ENCODE measurements around the gene POLE. TPM values are rescaled to one million over a fixed set of nuclear protein-coding genes. Genes with fewer than 3 reads are reported as not detected.

The POLE gene
- total RNA-seq, 1 experiment from 2014 or later: 167 TPM

DNA sequence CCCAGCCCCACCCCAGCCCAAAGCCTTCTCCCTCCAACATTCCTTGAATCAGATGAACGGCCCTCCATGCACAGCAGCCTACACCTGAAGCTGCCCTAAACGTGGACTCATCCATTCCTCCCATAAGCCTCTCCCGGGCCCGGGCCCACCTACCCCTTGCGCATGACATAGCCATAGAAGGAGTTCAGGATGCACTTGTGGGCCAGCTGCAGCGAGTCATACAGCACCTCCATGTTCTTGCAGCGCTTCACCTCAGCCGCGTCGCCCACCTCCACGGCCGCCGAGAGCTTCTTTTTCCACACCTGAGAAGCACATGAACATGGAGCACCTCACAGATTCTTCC is 22.0 kb downstream of the POLE start:
- H3K36me3 Mint-ChIP-seq (ENCODE audit: insufficient read depth, unreplicated experiment): peaks cover 81% of the 10 kb centered on the region
- Histone ChIP-seq H3K9me3 (no peaks in the 10 kb centered on the region), H3K4me1 (no peaks in the 10 kb centered on the region), H3K4me3 (ENCODE audit: low read depth, low read length) (no peak overlapping the region), H3K36me3 (ENCODE audit: control insufficient read depth, insufficient read depth, low read length) (peaks cover 1% of the 10 kb centered on the region), H3K27me3 (replicated peaks; ENCODE audit: control insufficient read depth, insufficient read depth, low read length) (no peaks in the 10 kb centered on the region)
- intact Hi-C loops (cut with micrococcal nuclease; ENCODE audit: unreplicated experiment): no loop called here
- no peak for TF ChIP-seq CTCF (IDR thresholded peaks at IDR 0.05; ENCODE audit: insufficient read depth in 1 of 2, low read depth in 1 of 2, low read length in 1 of 2, severe bottlenecking in 1 of 2, unreplicated experiment in 1 of 2)
- no peak overlapping the region for H3K4me3 Mint-ChIP-seq (ENCODE audit: unreplicated experiment)
- H3K27ac Mint-ChIP-seq (ENCODE audit: unreplicated experiment): no peak overlapping the region
- no peaks in the 10 kb centered on the region for H3K27me3 Mint-ChIP-seq (ENCODE audit: insufficient read depth, unreplicated experiment)
- ChIA-PET CTCF (no interaction called here), POLR2A (no interaction called here)
- no peaks in the 10 kb centered on the region for H3K9me3 Mint-ChIP-seq (ENCODE audit: unreplicated experiment)
- no peaks in the 10 kb centered on the region for H3K4me1 Mint-ChIP-seq (ENCODE audit: low read depth, unreplicated experiment)
- no TSS peak for BruUV-seq (replicated peaks)
- DNase-seq: no peak

DNA sequence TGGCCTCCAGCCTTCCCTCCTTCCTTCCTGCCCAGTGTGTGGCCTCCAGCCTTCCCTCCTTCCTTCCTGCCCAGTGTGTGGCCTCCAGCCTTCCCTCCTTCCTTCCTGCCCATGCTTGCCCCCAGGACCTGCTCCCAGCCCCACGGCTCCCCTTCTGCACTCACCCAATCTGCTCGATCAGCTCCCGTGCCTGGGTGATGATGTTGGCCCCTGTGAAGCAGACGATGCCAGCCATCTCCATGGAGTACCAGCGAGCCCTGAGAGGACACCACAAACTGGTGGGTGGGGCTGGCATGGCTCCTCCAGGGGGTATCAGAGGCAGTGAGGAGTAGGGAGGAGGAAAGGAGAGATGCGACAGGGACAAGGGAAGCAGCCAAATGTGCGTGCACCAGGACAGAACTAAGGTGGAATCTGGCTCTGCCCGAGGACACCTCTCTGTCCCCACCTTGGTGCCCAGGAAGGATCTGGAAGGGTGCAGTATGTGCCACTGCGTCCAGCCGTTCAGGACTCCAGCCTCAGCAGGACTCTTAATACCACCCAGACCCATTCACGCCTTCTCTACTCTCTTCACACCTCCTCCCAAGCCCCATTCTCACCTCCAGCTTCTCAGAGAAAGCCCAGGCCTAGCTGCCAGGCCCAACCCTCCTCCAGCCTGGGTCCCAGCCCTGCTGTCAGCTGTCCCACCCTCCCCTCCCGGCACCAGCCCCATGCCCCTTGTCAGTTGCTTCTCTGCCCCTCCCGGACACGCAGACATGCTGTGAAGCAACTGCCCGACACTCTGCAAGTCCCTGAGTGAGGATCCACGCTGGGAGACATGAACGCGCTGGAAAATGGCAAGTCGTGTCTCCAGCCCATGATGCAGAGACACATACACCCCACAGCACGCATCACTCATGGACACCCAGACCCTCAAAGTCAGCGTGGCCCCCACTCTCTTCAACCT is 22.7 kb downstream of the POLE start:
- Histone ChIP-seq H3K27me3 (replicated peaks; ENCODE audit: control insufficient read depth, insufficient read depth, low read length) (no peaks in the 10 kb centered on the region), H3K9me3 (no peaks in the 10 kb centered on the region), H3K4me1 (no peaks in the 10 kb centered on the region), H3K4me3 (ENCODE audit: low read depth, low read length) (no peak overlapping the region), H3K36me3 (ENCODE audit: control insufficient read depth, insufficient read depth, low read length) (peaks cover 3% of the 10 kb centered on the region)
- POLR2A ChIA-PET: no interaction called here
- Mint-ChIP-seq H3K27me3 (ENCODE audit: insufficient read depth, unreplicated experiment) (no peaks in the 10 kb centered on the region), H3K4me3 (ENCODE audit: unreplicated experiment) (no peak overlapping the region), H3K36me3 (ENCODE audit: insufficient read depth, unreplicated experiment) (peaks cover 81% of the 10 kb centered on the region), H3K4me1 (ENCODE audit: low read depth, unreplicated experiment) (no peaks in the 10 kb centered on the region), H3K9me3 (ENCODE audit: unreplicated experiment) (no peaks in the 10 kb centered on the region), H3K27ac (ENCODE audit: unreplicated experiment) (no peak overlapping the region)
- BruUV-seq (replicated peaks): no TSS peak
- CTCF ChIA-PET: no interaction called here
- TF ChIP-seq CTCF (IDR thresholded peaks at IDR 0.05; ENCODE audit: insufficient read depth in 1 of 2, low read depth in 1 of 2, low read length in 1 of 2, severe bottlenecking in 1 of 2, unreplicated experiment in 1 of 2): no peak
- intact Hi-C loops (cut with micrococcal nuclease; ENCODE audit: unreplicated experiment): no loop called here
- DNase-seq: no peak

DNA sequence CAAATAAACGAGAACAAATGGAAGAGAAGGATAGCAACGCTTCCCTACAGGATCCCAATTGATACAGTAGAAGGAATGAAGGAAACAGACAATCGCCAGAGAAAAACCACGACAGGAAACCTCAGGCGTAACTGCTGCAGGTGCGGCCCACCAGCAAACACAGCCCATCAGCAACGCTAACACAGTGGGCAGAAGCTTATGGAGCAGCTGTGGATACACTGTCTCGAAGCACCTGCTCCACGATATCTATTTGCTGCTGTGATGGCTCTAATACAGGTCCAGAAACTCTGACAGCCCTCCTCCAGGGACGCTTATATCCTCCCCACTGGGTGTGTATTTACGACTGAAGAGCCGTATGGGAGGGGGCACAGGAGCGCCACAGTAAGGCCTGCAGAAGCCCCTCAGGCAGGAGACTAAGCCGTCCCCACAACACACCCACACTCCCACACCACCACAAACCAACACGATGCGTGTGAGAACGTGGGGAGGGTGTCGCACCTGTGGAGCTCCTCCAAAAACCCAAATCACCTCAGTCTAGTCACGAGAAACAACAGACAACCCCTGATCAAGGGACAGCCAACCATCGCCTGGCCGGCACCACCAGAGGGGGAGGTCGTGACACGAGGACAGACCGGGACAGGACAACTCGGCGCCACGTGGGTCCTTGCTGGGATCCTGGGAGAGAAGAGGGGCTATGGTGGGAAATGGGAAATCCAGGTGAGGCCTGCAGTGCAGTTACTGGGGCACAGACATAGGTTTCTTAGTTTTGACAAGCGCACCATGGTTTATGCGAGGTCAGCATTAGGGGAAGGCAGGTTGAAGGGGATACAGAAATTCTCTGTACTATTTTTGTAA is 24.0 kb downstream of the POLE start:
- Mint-ChIP-seq H3K9me3 (ENCODE audit: unreplicated experiment) (no peaks in the 10 kb centered on the region), H3K27ac (ENCODE audit: unreplicated experiment) (no peak overlapping the region), H3K36me3 (ENCODE audit: insufficient read depth, unreplicated experiment) (peaks cover 81% of the 10 kb centered on the region), H3K4me3 (ENCODE audit: unreplicated experiment) (no peak overlapping the region), H3K4me1 (ENCODE audit: low read depth, unreplicated experiment) (no peaks in the 10 kb centered on the region), H3K27me3 (ENCODE audit: insufficient read depth, unreplicated experiment) (no peaks in the 10 kb centered on the region)
- H3K4me3 ChIP-seq (ENCODE audit: low read depth, low read length): no peak overlapping the region
- POLR2A ChIA-PET: no interaction called here
- peaks cover 5% of the 10 kb centered on the region for H3K36me3 ChIP-seq (ENCODE audit: control insufficient read depth, insufficient read depth, low read length)
- no peaks in the 10 kb centered on the region for H3K9me3 ChIP-seq
- no peak for TF ChIP-seq CTCF (IDR thresholded peaks at IDR 0.05; ENCODE audit: insufficient read depth in 1 of 2, low read depth in 1 of 2, low read length in 1 of 2, severe bottlenecking in 1 of 2, unreplicated experiment in 1 of 2)
- intact Hi-C loops (cut with micrococcal nuclease; ENCODE audit: unreplicated experiment): no loop called here
- CTCF ChIA-PET: no interaction called here
- DNase-seq: no peak
- no TSS peak for BruUV-seq (replicated peaks)
- H3K27me3 ChIP-seq (replicated peaks; ENCODE audit: control insufficient read depth, insufficient read depth, low read length): no peaks in the 10 kb centered on the region
- H3K4me1 ChIP-seq: no peaks in the 10 kb centered on the region

Measured in Caco-2 (cell line).